OCI-LY7 (cell line): ENCODE measurements around the gene TMEM63B. TPM values are rescaled to one million over a fixed set of nuclear protein-coding genes. Genes with fewer than 3 reads are reported as not detected.

Source experiments
- BruUV-seq: library from RNA; stranded (reverse); fragments of 400-500 nt; replicated peaks from 2 replicates; lab custom pipeline; 2021; lab: Mats Ljungman, UMichigan
- CTCF ChIA-PET: fragments of 300-600 bp; sonication (Branson Sonifier 250); formaldehyde crosslinking; loops from one replicate; lab custom pipeline; 2022; ENCODE audit warnings: antibody characterized with exemption; ENCODE audit not compliant: unreplicated experiment; lab: Charles Lee
- POLR2A ChIA-PET: fragments of 300-600 bp; sonication (Branson Sonifier 250); formaldehyde crosslinking; loops from one replicate; lab custom pipeline; 2022; ENCODE audit warnings: antibody characterized with exemption; lab: Charles Lee
- DNase-seq: peaks from one replicate; pipeline ENCODE4 v3.0.0-alpha.2; 2015; ENCODE audit warnings: low spot score
- H2AFZ ChIP-seq: fragments of 200-600 bp; sonication (generic), shearing (Covaris generic); 2 replicates; pipeline ENCODE4 v1.6.1; 2014; ENCODE audit warnings: mild to moderate bottlenecking, antibody characterized with exemption, low read length, moderate library complexity
- H3K27ac ChIP-seq: fragments of 200-600 bp; sonication (generic); 2 replicates; pipeline ENCODE4 v1.5.1; 2014; ENCODE audit warnings: mixed run types, low read depth, mild to moderate bottlenecking, moderate library complexity, low read length, inconsistent platforms; ENCODE audit not compliant: poor library complexity, severe bottlenecking
- H3K36me3 ChIP-seq: fragments of 200-600 bp; sonication (generic); 2 replicates; pipeline ENCODE4 v1.6.1; 2014; ENCODE audit warnings: mild to moderate bottlenecking, antibody characterized with exemption, low read length, moderate library complexity, mixed read lengths; ENCODE audit not compliant: insufficient read depth
- H3K4me1 ChIP-seq: fragments of 200-600 bp; sonication (generic); 2 replicates; pipeline ENCODE4 v1.5.1; 2014; ENCODE audit warnings: mild to moderate bottlenecking, low read length; ENCODE audit not compliant: insufficient read depth, poor library complexity, severe bottlenecking
- H3K4me2 ChIP-seq: fragments of 200-600 bp; sonication (generic); 2 replicates; pipeline ENCODE4 v1.6.1; 2014; ENCODE audit warnings: mild to moderate bottlenecking, low read length
- H3K4me3 ChIP-seq: fragments of 200-600 bp; sonication (generic); 2 replicates; pipeline ENCODE4 v1.5.1; 2014; ENCODE audit warnings: mild to moderate bottlenecking, low read depth, low read length; ENCODE audit not compliant: poor library complexity, severe bottlenecking
- H3K79me2 ChIP-seq: fragments of 200-600 bp; sonication (generic); 2 replicates; pipeline ENCODE4 v1.6.1; 2016; ENCODE audit warnings: low read depth, mild to moderate bottlenecking, low read length, moderate library complexity, mixed read lengths; ENCODE audit not compliant: insufficient read depth
- H3K9me2 ChIP-seq: fragments of 200-600 bp; sonication (generic); 2 replicates; pipeline ENCODE4 v1.6.1; 2016; ENCODE audit warnings: mild to moderate bottlenecking, low read length, mixed read lengths; ENCODE audit not compliant: insufficient read depth
- H3K9me3 ChIP-seq: fragments of 200-600 bp; sonication (generic); 2 replicates; pipeline ENCODE4 v1.6.1; 2014; ENCODE audit warnings: mild to moderate bottlenecking, mixed run types, low read length, mixed read lengths
- H4K20me1 ChIP-seq: fragments of 200-600 bp; sonication (generic); 2 replicates; pipeline ENCODE4 v1.6.1; 2014; ENCODE audit warnings: mild to moderate bottlenecking, antibody characterized with exemption, low read length, moderate library complexity, mixed read lengths; ENCODE audit not compliant: insufficient read depth
- CTCF ChIP-seq: fragments of 200-600 bp; sonication (generic); conservative IDR thresholded peaks from 2 replicates; pipeline ENCODE4 v1.5.1; 2014; ENCODE audit warnings: mild to moderate bottlenecking, antibody characterized with exemption, low read length, moderate library complexity, mixed read lengths
- EZH2phosphoT487 ChIP-seq: fragments of 200-600 bp; sonication (generic); IDR thresholded peaks from 2 replicates; pipeline ENCODE4 v1.6.1; 2018; ENCODE audit warnings: low read depth, borderline replicate concordance, mild to moderate bottlenecking, mixed run types, antibody characterized with exemption, low read length, moderate library complexity, mixed read lengths
- intact Hi-C: fragments of 100-400 bp; cut with micrococcal nuclease; formaldehyde crosslinking; loops from one replicate; pipeline ENCODE4 v1.10.0; 2022; ENCODE audit not compliant: unreplicated experiment
- total RNA-seq, 2 experiments: library from RNA; depleted of rRNA in 1 of 2; stranded (reverse); fragments of >200 nt in 1 of 2; shearing (Covaris generic) in 1 of 2; gene quantifications; 2 replicates each; pipeline ENCODE4 v1.2.3, GENCODE V29; 2014 to 2022

TMEM63B gene
- total RNA-seq, 2 experiments from 2014 or later = 5.4 to 10.0 TPM

- H3K9me2 ChIP-seq = no peaks in the 10 kb centered on the region
- H3K79me2 ChIP-seq = no peaks in the 10 kb centered on the region
- no peak for DNase-seq
- no peak overlapping the region for H3K4me3 ChIP-seq
- CTCF ChIA-PET = no interaction called here
- no peaks in the 10 kb centered on the region for H3K36me3 ChIP-seq
- POLR2A ChIA-PET = no interaction called here
- no peak overlapping the region for H2AFZ ChIP-seq
- no peaks in the 10 kb centered on the region for H3K9me3 ChIP-seq
- H3K4me2 ChIP-seq = no peak overlapping the region
- H4K20me1 ChIP-seq = no peaks in the 10 kb centered on the region
- intact Hi-C loops = no loop called here
- BruUV-seq = no TSS peak
- no peak for TF ChIP-seq CTCF
- no peak for TF ChIP-seq EZH2phosphoT487
- H3K4me1 ChIP-seq = peaks cover 6% of the 10 kb centered on the region
- H3K27ac ChIP-seq = no peak overlapping the region
Measured at GRCh38 chr6:44201638-44202303, 74.4 kb downstream of the TMEM63B start.

GRCh38 chr6:44202332-44202971 is 75.1 kb downstream of the TMEM63B start:
- POLR2A ChIA-PET = no interaction called here
- DNase-seq = no peak
- no peaks in the 10 kb centered on the region for H3K79me2 ChIP-seq
- no TSS peak for BruUV-seq
- no peak overlapping the region for H3K4me3 ChIP-seq
- H4K20me1 ChIP-seq = no peaks in the 10 kb centered on the region
- no peak overlapping the region for H3K4me2 ChIP-seq
- peaks cover 9% of the 10 kb centered on the region for H3K4me1 ChIP-seq
- H3K36me3 ChIP-seq = no peaks in the 10 kb centered on the region
- H3K27ac ChIP-seq = no peak overlapping the region
- no peaks in the 10 kb centered on the region for H3K9me2 ChIP-seq
- CTCF ChIA-PET = interaction anchor here (0.6 kb wide), 1 partner anchor 102 kb away, joined by 5 read pairs; no protein-coding TSS in a partner anchor
- intact Hi-C loops = no loop called here
- H3K9me3 ChIP-seq = no peaks in the 10 kb centered on the region
- no peak for TF ChIP-seq CTCF
- H2AFZ ChIP-seq = no peak overlapping the region
